Measurements from ENCODE around the gene GDI1.

GDI1 gene

GRCh38 chrX:154439841-154440240 lies 2.9 kb downstream of the GDI1 start:
- no peak for DNase-seq

GRCh38 chrX:154440623-154441357 lies 3.8 kb downstream of the GDI1 start:
- DNase-seq = no peak

GRCh38 chrX:154441564-154441963 lies 4.6 kb downstream of the GDI1 start:
- no peak for DNase-seq

GRCh38 chrX:154441984-154442707 lies 5.2 kb downstream of the GDI1 start:
- DNase-seq = no peak

GRCh38 chrX:154443479-154443910 lies 6.5 kb downstream of the GDI1 start:
- DNase-seq = no peak

GRCh38 chrX:154443992-154444754 lies 7.2 kb downstream of the GDI1 start, which contains the start of gene FAM50A:
TSS of gene FAM50A (plus strand) at chrX:154444141. CDS start at chrX:154444236, 95 bp downstream.
- DNase-seq = peak; percentile 70

- DNase-seq = no peak
Measured at GRCh38 chrX:154444755-154445246, 7.8 kb downstream of the GDI1 start.

GRCh38 chrX:154445776-154446175 lies 8.8 kb downstream of the GDI1 start:
- no peak for DNase-seq

GRCh38 chrX:154446430-154446829 lies 9.5 kb downstream of the GDI1 start:
- DNase-seq = no peak

GRCh38 chrX:154448484-154448883 lies 11.5 kb downstream of the GDI1 start:
- DNase-seq = no peak

- no peak for DNase-seq
Measured at GRCh38 chrX:154449618-154450017, 12.7 kb downstream of the GDI1 start.

GRCh38 chrX:154450312-154450711 lies 13.4 kb downstream of the GDI1 start:
- DNase-seq = no peak

- DNase-seq = no peak
Measured at GRCh38 chrX:154452823-154453222, 15.9 kb downstream of the GDI1 start.

GRCh38 chrX:154457491-154458115 lies 20.6 kb downstream of the GDI1 start:
- peak; percentile 30 for DNase-seq

GRCh38 chrX:154458116-154458953 lies 21.4 kb downstream of the GDI1 start, which contains the start of gene PLXNA3:
TSS of gene PLXNA3 (plus strand) at chrX:154458281. CDS start at chrX:154460184, 1,903 bp downstream.
- peak; percentile 35 for DNase-seq

- no peak for DNase-seq
Measured at GRCh38 chrX:154458954-154459778, 22.2 kb downstream of the GDI1 start.

GRCh38 chrX:154459832-154460231 lies 22.9 kb downstream of the GDI1 start:
- no peak for DNase-seq

GRCh38 chrX:154460326-154460725 lies 23.4 kb downstream of the GDI1 start:
- no peak for DNase-seq

GRCh38 chrX:154462396-154462795 lies 25.4 kb downstream of the GDI1 start:
- DNase-seq = no peak

- DNase-seq = no peak
Measured at GRCh38 chrX:154463611-154464220, 26.8 kb downstream of the GDI1 start.

Measured in activated CD4-positive, alpha-beta T cell treated with anti-CD3 and anti-CD28 coated beads, Interleukin-2, amount 50 U/mL, for 16 hours (primary cell).